IPS DF 4.7 (cell line): ENCODE data around the gene EEF1A1.
"Not testable (repeated sequence)": the region's sequence is repeated elsewhere in the genome, so short reads cannot be mapped to it uniquely, and the experiment has no call there.

ENCODE experiments used
- DNase-seq: peaks from one replicate; pipeline ENCODE4 v3.0.0-alpha.2; 2013; ENCODE audit warnings: low spot score; ENCODE audit errors: extremely low read depth

Gene EEF1A1

DNA sequence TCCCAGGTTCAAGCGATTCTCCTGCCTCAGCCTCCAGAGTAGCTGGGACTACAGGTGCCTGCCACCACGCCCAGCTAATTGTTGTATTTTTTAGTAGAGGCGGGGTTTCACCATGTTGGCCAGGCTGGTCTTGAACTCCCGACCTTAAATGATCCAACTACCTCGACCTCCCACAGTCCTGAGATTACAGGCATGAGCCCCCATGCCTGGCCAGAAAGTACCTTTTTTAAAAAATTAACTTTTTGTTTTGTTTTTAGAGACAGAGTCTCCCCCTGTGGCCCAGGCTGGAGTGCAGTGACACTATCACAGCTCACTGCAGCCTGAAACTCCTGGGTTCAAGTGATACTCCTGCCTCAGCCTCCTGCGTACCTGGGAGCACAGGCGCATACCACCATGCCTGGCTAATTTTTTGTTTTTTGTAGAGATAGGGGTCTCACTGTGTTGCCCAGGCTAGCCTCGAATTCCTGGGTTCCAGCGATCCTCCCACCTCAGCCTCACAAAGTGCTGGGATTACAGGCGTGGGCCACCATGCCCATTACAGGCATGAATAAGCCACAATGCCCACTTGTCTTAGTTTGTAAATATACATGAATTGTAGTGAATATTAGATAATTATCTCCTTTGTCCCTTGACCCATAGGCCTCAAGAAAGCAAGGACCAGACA, 17.4 kb upstream of the EEF1A1 start:
- DNase-seq = no peak

DNA sequence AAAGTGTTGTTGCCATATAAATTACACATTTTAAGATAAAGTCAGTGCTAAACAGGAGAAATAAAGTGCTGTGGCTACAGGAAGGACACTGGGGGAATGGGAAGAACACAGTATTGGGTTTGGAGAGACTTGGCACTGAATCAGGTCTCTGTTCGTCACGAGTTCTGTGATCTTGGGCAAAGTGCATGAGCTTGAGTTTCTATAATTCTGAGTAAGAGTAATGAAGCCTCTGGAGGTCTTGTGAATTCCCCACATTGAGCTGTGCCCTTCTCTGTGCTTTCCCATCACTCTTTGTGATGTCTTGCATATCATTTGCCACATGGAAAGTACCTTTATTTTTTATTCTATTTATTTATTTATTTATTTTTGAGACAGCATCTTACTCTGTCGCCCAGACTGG, 16.8 kb upstream of the EEF1A1 start:
- DNase-seq = no peak

DNA sequence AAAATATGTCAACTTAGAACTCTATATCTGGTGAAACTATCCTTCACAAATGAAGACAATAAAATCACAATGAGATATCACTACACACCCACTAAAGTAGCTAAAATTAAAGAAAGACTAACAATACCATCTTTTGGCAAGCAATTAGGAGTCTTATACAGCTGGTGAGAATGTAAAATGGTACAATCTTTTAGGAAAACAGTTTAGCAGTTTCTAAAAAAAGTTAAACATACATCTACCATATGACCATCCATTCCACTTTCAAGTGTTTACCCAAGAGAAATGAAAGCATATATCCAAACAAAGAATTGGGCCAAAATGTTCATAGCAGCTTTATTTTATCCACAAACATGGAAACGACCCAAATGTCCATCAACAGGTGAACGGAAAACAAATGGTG, 13.8 kb upstream of the EEF1A1 start:
- DNase-seq = no peak

DNA sequence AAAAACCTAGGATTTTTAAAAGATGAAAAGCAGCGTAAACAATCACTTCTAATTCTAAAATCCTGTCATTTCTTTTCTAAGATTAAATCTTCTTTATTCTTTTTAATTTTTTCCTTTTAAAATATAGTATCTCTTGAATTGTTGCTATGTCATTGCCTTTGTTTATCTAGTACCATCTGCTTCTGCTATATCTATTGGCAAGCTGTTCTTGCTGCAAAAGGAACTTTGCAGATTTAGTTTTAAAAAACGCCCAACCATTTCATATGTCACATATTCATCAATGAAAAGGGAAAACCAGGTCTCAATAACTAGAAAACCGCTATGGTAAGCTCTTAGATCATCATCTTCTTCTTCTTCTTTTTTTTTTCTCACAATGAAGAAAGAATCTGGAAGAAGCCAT, 11.5 kb upstream of the EEF1A1 start:
- DNase-seq = no peak

DNA sequence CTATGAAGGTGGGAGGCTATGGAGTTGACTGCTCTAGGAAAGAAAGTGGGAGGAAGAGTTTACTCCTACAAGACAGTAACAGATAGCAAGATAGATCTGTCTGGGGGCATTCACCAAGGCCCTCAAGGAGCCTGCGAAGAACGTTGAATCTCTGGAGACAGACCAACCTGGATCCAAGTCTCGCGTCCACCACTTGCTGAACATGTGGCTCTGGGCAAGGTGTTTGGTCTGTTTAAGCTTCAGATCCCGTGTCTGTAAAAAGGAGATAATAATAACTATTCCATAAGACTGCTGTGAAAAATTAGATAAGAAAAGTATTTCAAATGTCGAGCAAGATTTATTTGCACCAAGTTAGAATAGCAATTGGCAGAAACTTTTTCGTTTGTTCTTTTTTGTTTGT, 8.1 kb upstream of the EEF1A1 start:
- no peak for DNase-seq

DNA sequence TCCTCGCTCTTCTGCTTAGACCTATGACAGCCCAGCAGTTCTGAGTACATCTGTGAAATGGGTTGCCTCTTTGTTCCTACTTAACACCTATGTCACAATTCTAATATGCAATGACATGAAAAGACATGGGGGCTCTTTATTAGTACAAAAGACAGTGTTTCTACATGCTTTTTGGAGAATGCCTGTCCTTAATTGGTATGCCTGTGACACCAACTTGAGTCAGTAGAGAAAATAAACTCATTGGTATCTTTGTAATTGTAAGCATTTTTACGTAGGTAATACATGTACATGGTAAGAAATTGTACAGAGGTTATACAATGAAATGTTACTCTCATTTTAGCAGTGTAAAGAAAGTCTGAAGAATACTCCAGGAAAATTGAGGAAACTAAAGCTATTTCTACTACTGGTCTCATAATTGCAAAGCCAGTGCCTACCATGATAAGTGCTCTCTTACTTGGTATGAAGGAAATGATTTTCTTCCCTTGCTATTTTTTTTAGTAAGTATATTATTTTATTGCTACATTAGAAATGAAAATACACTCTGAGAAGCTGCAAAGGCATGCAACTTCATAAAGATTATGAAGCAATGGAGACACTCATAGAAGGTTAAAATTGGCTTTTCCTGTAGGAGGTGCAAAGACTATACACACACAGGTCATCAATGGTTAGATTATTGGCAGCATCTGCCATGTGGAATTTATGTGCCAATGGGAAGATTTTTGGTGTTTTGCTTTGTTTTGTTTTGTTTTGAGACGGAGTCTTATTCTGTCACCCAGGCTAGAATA, 4.9 kb upstream of the EEF1A1 start:
- DNase-seq = no peak

DNA sequence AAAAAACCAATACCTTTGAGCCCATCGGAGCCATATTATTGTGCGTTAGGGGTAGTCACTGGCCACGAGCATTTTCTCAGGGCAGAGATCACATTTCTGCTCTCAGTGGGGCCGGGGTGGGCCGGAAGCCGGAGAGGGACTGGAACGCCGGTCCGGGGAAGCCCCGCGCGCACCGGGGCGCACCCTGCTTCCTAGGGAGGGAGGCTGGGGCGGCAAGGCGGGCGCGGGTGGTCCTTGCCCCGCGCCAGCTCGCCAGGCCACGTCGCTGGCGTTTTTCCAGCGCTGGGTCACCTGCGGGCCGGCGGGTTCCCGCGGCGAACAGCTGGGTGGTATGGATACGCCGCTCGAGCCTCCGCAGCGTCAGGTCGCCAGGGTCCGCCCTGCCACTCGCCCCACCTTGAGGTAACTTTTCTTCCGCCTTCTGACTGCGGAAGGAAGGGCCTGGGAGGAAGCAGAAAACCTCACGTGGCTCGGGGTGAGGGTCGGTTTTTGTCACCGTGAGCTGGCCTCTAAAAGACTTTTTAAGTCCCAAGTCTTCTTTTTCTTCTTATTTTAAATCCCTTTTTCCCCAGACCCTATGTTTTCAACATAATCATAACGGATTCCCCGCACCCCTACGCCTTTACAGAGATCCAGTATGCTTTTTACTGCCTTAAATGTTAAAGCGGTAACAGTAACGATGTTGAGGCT, 2.7 kb upstream of the EEF1A1 start:
- DNase-seq = no peak

DNA sequence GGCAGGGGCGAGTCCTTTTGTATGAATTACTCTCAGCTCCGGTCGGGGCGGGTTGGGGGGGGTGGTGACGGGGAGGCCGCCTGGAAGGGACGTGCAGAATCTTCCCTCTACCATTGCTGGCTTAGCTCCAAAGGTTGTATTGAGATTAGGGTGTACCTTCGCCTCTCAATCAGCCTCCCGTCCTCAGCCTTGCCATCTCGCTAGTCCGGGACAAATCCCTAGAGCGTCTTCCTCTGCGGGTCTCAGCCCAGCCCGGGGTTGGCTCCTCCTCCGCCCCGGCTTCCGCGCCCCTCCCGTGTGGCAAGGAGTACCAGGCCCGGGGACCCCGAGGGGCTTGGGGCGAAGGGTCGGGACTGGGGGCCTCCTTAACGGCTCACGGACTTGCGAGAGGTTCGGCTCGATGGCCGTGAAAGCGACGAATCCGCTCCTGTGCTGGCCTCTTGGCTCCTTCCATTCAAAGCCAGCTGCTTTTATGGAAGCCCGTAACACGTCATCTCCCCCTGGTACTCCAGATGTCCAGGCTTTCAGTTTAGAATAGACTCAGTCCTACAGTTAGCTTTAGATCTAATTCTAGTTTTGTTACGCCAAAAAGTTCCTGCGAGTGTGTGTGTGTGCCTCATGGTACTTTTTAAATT, 636 bp upstream of the EEF1A1 start:
- DNase-seq = no peak

DNA sequence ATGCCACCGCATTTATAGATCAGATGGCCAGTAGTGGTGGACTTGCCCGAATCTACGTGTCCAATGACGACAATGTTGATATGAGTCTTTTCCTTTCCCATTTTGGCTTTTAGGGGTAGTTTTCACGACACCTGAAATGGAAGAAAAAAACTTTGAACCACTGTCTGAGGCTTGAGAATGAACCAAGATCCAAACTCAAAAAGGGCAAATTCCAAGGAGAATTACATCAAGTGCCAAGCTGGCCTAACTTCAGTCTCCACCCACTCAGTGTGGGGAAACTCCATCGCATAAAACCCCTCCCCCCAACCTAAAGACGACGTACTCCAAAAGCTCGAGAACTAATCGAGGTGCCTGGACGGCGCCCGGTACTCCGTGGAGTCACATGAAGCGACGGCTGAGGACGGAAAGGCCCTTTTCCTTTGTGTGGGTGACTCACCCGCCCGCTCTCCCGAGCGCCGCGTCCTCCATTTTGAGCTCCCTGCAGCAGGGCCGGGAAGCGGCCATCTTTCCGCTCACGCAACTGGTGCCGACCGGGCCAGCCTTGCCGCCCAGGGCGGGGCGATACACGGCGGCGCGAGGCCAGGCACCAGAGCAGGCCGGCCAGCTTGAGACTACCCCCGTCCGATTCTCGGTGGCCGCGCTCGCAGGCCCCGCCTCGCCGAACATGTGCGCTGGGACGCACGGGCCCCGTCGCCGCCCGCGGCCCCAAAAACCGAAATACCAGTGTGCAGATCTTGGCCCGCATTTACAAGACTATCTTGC, 725 bp downstream of the EEF1A1 start:
- no peak for DNase-seq

DNA sequence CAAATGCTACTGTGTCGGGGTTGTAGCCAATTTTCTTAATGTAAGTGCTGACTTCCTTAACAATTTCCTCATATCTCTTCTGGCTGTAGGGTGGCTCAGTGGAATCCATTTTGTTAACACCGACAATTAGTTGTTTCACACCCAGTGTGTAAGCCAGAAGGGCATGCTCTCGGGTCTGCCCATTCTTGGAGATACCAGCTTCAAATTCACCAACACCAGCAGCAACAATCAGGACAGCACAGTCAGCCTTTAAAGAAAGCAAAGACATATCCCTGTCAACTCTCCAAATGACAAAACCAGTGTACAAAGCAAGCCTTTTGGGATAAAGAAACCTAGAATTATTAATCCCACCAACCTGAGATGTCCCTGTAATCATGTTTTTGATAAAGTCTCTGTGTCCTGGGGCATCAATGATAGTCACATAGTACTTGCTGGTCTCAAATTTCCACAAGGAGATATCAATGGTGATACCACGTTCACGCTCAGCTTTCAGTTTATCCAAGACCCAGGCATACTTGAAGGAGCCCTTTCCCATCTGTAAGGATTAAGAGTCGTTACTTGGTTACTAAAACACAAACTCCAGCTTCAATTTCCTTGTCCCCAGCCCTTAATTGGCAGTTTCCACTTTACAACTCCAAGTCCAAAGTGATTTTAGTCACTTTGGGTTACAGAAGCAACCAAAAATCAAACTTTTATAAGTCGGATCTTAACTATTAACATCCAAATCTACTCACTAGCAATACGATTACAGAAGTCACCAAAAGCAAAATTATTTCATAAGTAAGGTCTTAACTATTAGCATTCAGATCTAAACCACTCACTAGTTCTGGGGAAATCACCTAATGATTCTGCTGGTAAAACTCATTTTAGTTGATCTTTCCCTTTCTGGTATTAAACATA, 1.6 kb downstream of the EEF1A1 start:
- DNase-seq = not testable (repeated sequence)

DNA sequence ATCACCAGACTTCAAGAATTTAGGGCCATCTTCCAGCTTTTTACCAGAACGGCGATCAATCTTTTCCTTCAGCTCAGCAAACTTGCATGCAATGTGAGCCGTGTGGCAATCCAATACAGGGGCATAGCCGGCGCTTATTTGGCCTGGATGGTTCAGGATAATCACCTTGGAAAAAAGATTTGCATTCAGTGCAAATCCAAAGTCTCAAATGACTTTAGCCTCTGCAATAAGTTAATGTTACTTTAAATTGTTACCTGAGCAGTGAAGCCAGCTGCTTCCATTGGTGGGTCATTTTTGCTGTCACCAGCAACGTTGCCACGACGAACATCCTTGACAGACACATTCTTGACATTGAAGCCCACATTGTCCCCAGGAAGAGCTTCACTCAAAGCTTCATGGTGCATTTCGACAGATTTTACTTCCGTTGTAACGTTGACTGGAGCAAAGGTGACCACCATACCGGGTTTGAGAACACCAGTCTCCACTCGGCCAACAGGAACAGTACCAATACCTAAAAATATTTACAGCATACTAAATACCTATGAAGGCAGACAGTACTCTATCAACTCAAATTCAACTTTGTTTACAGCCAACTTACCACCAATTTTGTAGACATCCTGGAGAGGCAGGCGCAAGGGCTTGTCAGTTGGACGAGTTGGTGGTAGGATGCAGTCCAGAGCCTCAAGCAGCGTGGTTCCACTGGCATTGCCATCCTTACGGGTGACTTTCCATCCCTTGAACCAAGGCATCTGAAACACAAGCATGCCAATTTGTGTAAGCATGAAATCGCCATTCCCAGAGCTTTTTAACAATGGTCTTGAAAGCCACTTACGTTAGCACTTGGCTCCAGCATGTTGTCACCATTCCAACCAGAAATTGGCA, 2.5 kb downstream of the EEF1A1 start:
- not testable (repeated sequence) for DNase-seq

DNA sequence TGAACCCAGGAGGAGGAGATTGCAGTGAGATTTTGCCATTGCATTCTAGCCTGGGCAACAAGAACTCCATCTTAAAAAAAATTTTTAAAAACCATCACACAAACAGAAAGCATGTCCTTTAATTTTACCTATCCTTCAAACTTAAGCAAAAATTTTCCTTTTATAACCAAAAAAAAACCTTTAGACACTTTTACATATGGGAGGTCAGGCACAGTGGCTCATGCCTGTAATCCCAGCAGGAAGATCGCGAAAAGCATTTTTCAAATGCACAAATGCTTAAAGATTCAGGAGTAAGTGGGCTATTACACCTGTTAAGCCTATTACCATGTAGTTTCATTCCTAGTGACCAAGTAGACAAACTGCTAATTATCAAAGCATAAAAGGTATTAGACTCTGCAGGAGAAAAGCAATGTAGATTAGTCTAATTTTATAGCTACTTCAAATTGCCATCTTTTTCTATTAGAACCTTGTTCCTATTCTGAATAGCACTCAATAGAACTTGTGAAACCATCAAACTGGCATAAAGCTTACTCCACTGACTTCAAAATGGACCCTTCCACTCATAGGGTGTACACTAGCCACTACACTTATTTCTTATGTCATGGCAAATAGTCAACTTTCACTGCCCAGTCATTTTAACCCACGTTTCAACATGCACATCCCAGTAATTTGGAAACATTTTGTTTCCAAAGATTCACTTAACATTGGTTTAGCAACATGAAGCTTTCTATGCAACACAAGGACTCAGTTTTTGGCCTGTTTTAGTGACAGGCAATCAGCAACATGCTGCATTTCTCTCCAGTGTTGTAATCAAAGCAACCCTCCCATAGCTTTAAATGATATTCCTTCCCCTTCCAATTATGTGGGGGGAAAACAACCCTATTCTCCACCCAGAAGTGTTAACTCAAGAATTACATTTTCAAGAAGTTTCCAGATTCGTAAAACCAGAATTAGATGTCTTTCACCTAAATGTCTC, 4.0 kb downstream of the EEF1A1 start:
- DNase-seq = no peak

DNA sequence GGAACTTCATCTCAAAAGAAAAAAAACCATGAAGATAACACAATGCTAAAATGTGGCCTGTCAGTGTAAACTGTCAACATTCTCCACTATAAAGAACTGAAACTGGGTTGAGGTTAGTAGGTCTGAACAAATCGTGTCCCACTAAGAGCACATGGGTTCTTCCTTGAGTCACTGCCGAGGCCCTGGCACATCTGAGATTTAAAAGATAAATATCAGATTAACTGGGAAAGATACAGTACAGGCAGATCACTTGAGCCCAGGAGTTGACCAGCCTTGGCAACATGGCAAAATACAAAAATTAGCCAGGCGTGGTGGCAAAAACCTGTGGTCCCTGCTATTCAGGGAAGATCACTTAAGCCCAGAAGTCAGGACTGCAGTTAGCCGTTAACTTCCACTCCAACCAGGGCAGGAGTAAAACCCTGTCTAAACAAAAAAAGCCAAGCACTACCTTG, 5.6 kb downstream of the EEF1A1 start:
- DNase-seq = no peak

DNA sequence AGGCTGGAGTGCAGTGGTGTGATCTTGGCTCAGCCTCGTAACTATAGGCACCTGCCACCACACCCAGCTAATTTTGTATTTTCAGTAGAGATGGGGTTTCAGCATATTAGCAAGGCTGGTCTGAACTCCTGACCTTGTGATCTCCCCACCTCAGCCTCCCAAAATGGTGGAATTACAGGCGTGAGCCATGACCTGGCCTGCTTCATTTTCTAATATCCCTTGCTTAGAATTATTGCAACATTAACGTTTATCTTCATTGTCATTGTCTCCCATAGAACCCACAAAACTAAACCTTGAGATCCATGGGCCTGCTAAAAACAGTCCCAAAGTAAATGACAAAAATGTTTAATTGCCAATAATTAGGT, 6.1 kb downstream of the EEF1A1 start:
- no peak for DNase-seq

DNA sequence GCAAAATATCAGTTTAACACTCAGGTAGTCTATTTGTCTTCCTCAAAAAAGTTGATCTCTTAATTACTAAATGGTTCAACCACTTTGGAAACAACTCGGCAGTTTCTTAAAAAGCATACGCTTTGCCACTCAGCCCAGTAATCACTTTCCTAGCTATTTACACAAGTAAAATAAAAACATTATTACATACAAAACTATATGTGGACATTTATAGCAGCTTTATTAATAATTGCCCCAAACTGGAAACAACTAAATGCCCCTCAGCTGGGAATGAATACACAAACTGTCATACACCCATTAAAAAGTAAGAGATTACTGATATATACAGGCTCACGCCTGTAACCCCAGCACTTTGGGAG, 7.4 kb downstream of the EEF1A1 start:
- DNase-seq = no peak

DNA sequence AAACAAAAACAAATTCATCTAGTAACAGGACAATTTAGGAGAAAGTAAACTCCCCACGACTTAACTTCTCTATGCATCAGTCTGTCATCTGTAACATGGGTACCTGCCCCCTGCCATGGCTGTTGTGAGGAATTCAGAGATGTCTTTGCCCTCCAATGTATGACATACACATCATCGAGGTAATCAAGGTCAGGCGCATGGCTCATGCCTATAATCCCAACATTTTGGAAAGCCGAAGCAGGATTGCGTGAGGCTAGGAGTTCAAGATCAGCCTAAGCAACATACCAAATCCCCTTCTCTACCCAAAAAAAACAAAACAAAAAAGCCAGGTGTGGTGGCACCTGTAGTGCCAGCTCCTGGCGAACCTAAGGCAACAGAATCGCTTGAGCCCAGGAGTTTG, 9.0 kb downstream of the EEF1A1 start:
- no peak for DNase-seq

DNA sequence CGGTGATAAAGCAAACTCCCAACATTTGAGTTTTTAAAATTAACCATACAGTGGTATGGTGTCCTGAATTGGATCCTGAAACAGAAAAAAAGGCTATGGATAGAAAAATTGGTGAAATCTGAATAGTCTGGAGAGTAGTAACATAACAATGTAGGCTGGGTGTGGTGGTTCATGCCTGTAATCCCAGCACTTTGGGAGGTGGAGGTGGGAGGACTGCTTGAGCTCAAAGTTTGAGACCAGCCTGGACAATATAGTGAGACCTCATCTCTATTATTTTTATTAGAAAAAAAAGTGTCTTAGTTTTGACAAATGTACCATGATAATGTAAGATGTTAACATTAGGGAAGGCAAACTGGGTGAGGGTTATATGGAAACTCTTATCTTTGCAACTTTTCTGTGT, 11.0 kb downstream of the EEF1A1 start:
- no peak for DNase-seq

DNA sequence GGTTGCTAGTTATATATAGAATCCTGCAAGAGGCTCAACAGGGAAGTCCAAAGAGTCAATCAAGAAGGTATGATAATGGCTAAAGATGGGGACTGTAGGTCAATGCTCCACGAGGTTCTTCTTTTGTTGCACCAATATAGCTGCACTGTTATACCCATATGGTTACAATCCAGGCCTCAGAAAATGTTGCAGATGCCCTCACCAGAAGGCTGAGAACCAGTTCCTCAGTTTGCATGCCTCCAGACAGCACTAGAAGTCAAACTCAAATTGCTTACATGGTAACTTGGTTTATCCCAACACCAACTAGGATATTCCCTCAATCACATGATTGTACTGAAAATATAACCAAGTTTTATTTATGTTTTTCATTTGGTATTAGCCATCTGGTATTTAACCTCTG, 12.1 kb downstream of the EEF1A1 start:
- no peak for DNase-seq
